Panc1 (cell line): ENCODE results near the gene CASR. TPM values are rescaled to one million over a fixed set of nuclear protein-coding genes. Genes with fewer than 3 reads are reported as not detected.

ENCODE experiments used
- ATAC-seq: fragments of 200-7000 bp; cut with Tn5 transposase; 2 replicates; pipeline ENCODE4 v1.9.1; 2020; ENCODE audit warnings: mild to moderate bottlenecking, moderate library complexity
- BruUV-seq: library from RNA; stranded (reverse); fragments of 400-500 nt; replicated peaks from 2 replicates; lab custom pipeline; 2021; lab: Mats Ljungman, UMichigan
- CTCF ChIA-PET: fragments of 300-600 bp; sonication (Branson Sonifier 250); formaldehyde crosslinking; loops from one replicate; lab custom pipeline; 2022; ENCODE audit warnings: antibody characterized with exemption; lab: Charles Lee
- POLR2A ChIA-PET: fragments of 300-600 bp; sonication (Branson Sonifier 250); formaldehyde crosslinking; loops from one replicate; lab custom pipeline; 2022; ENCODE audit warnings: antibody characterized with exemption; lab: Charles Lee
- DNase-seq: peaks from one replicate; pipeline ENCODE4 v3.0.0-alpha.2; 2010; ENCODE audit warnings: low read depth, low spot score
- H3K27ac ChIP-seq: 2 replicates; pipeline ENCODE4 v1.5.1; 2011; ENCODE audit warnings: mild to moderate bottlenecking, low read length, inconsistent platforms
- H3K27me3 ChIP-seq: fragments of 200-500 bp; sonication (Bioruptor generic); 2 replicates; pipeline ENCODE4 v1.6.0; 2014; ENCODE audit warnings: low read length, inconsistent platforms; ENCODE audit not compliant: control insufficient read depth, insufficient read depth
- H3K36me3 ChIP-seq: fragments of 200-500 bp; sonication (Bioruptor generic); 2 replicates; pipeline ENCODE4 v1.5.1; 2014; ENCODE audit warnings: inconsistent platforms, mild to moderate bottlenecking, low read length, moderate library complexity; ENCODE audit not compliant: control insufficient read depth, insufficient read depth
- H3K4me1 ChIP-seq: 2 replicates; pipeline ENCODE4 v1.5.1; 2011; ENCODE audit warnings: inconsistent platforms, mild to moderate bottlenecking, low read length, moderate library complexity; ENCODE audit not compliant: control insufficient read depth, insufficient read depth
- H3K4me3 ChIP-seq, 2 experiments: 2 replicates each; pipeline ENCODE4 v1.5.1; 2011 to 2012; ENCODE audit warnings: low read depth in 2 of 2, low read length in 2 of 2, mild to moderate bottlenecking in 2 of 2, inconsistent platforms in 1 of 2, moderate library complexity in 1 of 2
- H3K9me3 ChIP-seq: fragments of 200-500 bp; sonication (Bioruptor generic); 2 replicates; pipeline ENCODE4 v1.5.1; 2014; ENCODE audit warnings: low read depth, mild to moderate bottlenecking, inconsistent platforms, low read length, moderate library complexity; ENCODE audit not compliant: control insufficient read depth, insufficient read depth
- POLR2AphosphoS5 ChIP-seq: IDR thresholded peaks from 2 replicates; pipeline ENCODE4 v1.6.1; 2012; ENCODE audit warnings: mild to moderate bottlenecking, low read depth, low read length, moderate library complexity
- SIN3A ChIP-seq: IDR thresholded peaks from 2 replicates; pipeline ENCODE4 v1.6.1; 2012; ENCODE audit warnings: low read depth, mild to moderate bottlenecking, low read length, moderate library complexity, borderline replicate concordance; ENCODE audit not compliant: insufficient read depth
- TCF7L2 ChIP-seq: IDR thresholded peaks from 2 replicates; pipeline ENCODE4 v1.6.1; 2011; ENCODE audit warnings: mild to moderate bottlenecking, low read depth, low read length, inconsistent platforms
- in situ Hi-C: cut with HindIII; loops from 2 replicates; pipeline ENCODE4 v1.10.0; 2016; ENCODE audit warnings: low sequenced_read_pairs, low pct_unique_long_range_greater_than_20kb
- intact Hi-C: fragments of 100-400 bp; cut with micrococcal nuclease; formaldehyde crosslinking; loops from one replicate; pipeline ENCODE4 v1.10.0; 2022; ENCODE audit not compliant: unreplicated experiment
- total RNA-seq: library from RNA; stranded (reverse); gene quantifications from one replicate; pipeline ENCODE4 v1.2.1, GENCODE V29; 2021; ENCODE audit not compliant: unreplicated experiment
- TF ChIP-seq, protein P1 (sequence below): fragments of 450-650 bp; IDR thresholded peaks from 2 replicates; pipeline ENCODE4 v1.5.1; 2017; ENCODE audit warnings: mild to moderate bottlenecking
- TF ChIP-seq, protein P2 (sequence below), 2 experiments: IDR thresholded peaks; 2 replicates each; pipeline ENCODE4 v1.6.1; 2011 to 2012; ENCODE audit warnings: low read depth in 2 of 2, control low read depth in 1 of 2, low read length in 1 of 2, mild to moderate bottlenecking in 1 of 2, moderate library complexity in 1 of 2; ENCODE audit not compliant: insufficient read depth in 1 of 2

Gene CASR
- total RNA-seq, 1 experiment from 2014 or later: not detected

DNA sequence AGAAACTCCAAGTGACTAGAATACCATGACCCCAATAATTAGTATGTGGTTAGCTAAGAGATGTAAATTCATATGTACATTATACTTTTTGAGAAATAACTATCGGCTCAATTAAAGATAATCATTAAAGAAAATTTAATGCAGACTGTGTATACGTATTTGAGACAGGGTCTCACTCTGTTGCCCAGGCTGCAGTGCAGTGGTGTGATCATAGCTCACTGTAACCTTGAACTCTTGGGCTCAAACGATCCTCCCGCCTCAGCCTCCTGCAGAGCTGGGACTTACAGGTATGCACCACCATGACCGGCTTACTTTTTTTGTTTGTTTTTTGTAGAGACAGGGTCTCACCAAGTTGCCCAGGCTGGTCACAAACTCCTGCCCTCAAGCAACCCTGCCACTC lies 132.9 kb downstream of the CASR start:
- Histone ChIP-seq H3K9me3 (peaks cover 3% of the 10 kb centered on the region; the same call in 1 of the 2 replicates), H3K4me3 (no peak overlapping the region), H3K4me1 (no peaks in the 10 kb centered on the region), H3K36me3 (no peaks in the 10 kb centered on the region), H3K27me3 (peaks cover 2% of the 10 kb centered on the region; the same call in 1 of the 2 replicates), H3K27ac (no peak overlapping the region)
- DNase-seq (no peak), ATAC-seq (no peak)
- intact Hi-C loops (no loop called here), in situ Hi-C loops (no loop called here)
- BruUV-seq: no TSS peak
- TF ChIP-seq, protein P1, sequence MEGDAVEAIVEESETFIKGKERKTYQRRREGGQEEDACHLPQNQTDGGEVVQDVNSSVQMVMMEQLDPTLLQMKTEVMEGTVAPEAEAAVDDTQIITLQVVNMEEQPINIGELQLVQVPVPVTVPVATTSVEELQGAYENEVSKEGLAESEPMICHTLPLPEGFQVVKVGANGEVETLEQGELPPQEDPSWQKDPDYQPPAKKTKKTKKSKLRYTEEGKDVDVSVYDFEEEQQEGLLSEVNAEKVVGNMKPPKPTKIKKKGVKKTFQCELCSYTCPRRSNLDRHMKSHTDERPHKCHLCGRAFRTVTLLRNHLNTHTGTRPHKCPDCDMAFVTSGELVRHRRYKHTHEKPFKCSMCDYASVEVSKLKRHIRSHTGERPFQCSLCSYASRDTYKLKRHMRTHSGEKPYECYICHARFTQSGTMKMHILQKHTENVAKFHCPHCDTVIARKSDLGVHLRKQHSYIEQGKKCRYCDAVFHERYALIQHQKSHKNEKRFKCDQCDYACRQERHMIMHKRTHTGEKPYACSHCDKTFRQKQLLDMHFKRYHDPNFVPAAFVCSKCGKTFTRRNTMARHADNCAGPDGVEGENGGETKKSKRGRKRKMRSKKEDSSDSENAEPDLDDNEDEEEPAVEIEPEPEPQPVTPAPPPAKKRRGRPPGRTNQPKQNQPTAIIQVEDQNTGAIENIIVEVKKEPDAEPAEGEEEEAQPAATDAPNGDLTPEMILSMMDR: no peak
- TF ChIP-seq, protein P2, sequence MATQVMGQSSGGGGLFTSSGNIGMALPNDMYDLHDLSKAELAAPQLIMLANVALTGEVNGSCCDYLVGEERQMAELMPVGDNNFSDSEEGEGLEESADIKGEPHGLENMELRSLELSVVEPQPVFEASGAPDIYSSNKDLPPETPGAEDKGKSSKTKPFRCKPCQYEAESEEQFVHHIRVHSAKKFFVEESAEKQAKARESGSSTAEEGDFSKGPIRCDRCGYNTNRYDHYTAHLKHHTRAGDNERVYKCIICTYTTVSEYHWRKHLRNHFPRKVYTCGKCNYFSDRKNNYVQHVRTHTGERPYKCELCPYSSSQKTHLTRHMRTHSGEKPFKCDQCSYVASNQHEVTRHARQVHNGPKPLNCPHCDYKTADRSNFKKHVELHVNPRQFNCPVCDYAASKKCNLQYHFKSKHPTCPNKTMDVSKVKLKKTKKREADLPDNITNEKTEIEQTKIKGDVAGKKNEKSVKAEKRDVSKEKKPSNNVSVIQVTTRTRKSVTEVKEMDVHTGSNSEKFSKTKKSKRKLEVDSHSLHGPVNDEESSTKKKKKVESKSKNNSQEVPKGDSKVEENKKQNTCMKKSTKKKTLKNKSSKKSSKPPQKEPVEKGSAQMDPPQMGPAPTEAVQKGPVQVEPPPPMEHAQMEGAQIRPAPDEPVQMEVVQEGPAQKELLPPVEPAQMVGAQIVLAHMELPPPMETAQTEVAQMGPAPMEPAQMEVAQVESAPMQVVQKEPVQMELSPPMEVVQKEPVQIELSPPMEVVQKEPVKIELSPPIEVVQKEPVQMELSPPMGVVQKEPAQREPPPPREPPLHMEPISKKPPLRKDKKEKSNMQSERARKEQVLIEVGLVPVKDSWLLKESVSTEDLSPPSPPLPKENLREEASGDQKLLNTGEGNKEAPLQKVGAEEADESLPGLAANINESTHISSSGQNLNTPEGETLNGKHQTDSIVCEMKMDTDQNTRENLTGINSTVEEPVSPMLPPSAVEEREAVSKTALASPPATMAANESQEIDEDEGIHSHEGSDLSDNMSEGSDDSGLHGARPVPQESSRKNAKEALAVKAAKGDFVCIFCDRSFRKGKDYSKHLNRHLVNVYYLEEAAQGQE (IDR thresholded peaks at IDR 0.05; ENCODE audit: insufficient read depth in 1 of 2, low read depth in 2 of 2, low read length in 1 of 2): no peak
- no peak for TF ChIP-seq SIN3A
- TF ChIP-seq TCF7L2: no peak
- no peak for TF ChIP-seq POLR2AphosphoS5
- ChIA-PET CTCF (no interaction called here), POLR2A (no interaction called here)

DNA sequence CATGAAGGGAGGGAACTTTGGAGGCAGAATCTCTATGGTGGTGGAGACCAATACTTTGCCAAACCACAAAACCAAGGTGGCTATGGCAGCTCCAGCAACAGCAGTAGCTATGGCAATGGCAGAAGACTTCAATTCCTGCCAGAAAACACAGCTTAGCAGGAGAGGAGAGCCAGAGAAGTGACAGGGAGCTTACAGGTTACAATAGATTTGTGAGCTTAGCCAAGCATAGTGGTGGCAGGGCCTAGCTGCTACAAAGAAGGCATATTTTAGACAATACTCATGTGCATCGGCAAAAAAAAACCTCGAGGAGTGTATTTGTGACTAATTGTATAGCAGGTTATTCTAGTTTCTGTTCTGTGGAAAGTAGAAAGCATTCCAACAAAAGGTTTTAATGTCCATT lies 135.2 kb downstream of the CASR start:
- H3K27me3 ChIP-seq: peaks cover 2% of the 10 kb centered on the region; the same call in 1 of the 2 replicates
- no peak overlapping the region for H3K27ac ChIP-seq
- DNase-seq (no peak), ATAC-seq (no peak)
- in situ Hi-C loops (no loop called here), intact Hi-C loops (no loop called here)
- BruUV-seq: no TSS peak
- no peaks in the 10 kb centered on the region for H3K4me1 ChIP-seq
- no peaks in the 10 kb centered on the region for H3K36me3 ChIP-seq
- TF ChIP-seq POLR2AphosphoS5: no peak
- no peak for TF ChIP-seq SIN3A
- TF ChIP-seq, protein P2 (IDR thresholded peaks at IDR 0.05; ENCODE audit: insufficient read depth in 1 of 2, low read depth in 2 of 2, low read length in 1 of 2): no peak
- no peak for TF ChIP-seq TCF7L2
- TF ChIP-seq, protein P1: no peak
- POLR2A ChIA-PET: no interaction called here
- no peak overlapping the region for H3K4me3 ChIP-seq
- CTCF ChIA-PET: no interaction called here
- H3K9me3 ChIP-seq: peaks cover 3% of the 10 kb centered on the region; the same call in 1 of the 2 replicates
